Heart left ventricle (tissue), 13 donors: Measurements from ENCODE around the gene TIMM8A.

Experiments
- POLR2A ChIP-seq, 2 donors: fragments of 450-650 bp; IDR thresholded peaks; one replicate each; pipeline ENCODE4 v1.6.1; 2017; ENCODE audit warnings: antibody characterized with exemption in 2 of 2, mild to moderate bottlenecking in 2 of 2, moderate library complexity in 2 of 2
- TF ChIP-seq, protein P1 (sequence below), 12 donors: fragments of 200-600 bp; sonication (generic) in 4 of 12; IDR thresholded peaks; one replicate each; pipeline versions ENCODE4 v1.5.0 to v1.8.0; 2018 to 2022; ENCODE audit warnings: antibody characterized with exemption in 12 of 12, mild to moderate bottlenecking in 5 of 12
- donor health status: ischemic (EF 13 %, LVEDD 7.1; RV severe dilation, severe dysfunction).
- donor health status: DM: no; HTN: yes; CAD: no.
- donor health status: DM: no; HTN: no; CAD: no.
- donor health status: ischemic (EF 25% LVEDD 6.9; RV normal size, moderate dysfunction).
- donor health status: ischemic (EF 25% LVEDD 5.7; RV mildly dilated, moderate dysfunction).
- donor health status: ischemic (EF 35%, LVEDD 5.7; RV mildly dilated, moderate dysfunction).
- donor health status: nonischemic (EF 11% LVEDD 7.7; RV severe dilation, severe dysfunction).
- donor health status: DM: yes; HTN: yes; CAD: no.
- donor health status: PGD.
- donor health status: ischemic (EF 29% LVEDD 5.4; RV normal size, mild dysfunction).
- donor health status: nonischemic (EF 23%, LVEDD 6.1; RV moderate dilation, normal function).

DNA sequence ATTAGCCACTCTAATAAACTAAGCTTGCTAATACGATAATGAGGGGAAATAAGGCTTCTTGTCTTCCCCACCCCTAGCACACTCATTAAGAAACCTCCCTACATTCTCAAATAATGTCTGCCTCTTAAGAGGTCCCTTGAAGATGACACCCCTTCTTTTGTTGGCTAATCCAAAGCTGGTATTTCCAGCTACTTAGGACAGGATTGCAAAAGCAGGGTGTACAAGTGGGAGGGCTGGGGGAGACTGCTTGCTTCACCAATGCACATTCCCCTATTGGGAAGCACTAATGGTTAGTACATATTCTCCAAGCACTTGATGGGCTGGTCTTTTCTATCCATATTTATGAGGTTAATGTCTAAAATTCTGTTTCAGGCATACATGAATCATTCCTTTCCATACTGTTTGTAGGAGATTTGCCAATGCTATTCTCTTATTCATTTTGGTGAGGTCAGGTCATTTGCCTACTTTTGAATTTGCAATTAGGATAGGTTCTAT lies 16.8 kb upstream of the TIMM8A start:
- no peak for TF ChIP-seq POLR2A (IDR thresholded peaks at IDR 0.05)
- TF ChIP-seq, protein P1, sequence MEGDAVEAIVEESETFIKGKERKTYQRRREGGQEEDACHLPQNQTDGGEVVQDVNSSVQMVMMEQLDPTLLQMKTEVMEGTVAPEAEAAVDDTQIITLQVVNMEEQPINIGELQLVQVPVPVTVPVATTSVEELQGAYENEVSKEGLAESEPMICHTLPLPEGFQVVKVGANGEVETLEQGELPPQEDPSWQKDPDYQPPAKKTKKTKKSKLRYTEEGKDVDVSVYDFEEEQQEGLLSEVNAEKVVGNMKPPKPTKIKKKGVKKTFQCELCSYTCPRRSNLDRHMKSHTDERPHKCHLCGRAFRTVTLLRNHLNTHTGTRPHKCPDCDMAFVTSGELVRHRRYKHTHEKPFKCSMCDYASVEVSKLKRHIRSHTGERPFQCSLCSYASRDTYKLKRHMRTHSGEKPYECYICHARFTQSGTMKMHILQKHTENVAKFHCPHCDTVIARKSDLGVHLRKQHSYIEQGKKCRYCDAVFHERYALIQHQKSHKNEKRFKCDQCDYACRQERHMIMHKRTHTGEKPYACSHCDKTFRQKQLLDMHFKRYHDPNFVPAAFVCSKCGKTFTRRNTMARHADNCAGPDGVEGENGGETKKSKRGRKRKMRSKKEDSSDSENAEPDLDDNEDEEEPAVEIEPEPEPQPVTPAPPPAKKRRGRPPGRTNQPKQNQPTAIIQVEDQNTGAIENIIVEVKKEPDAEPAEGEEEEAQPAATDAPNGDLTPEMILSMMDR (IDR thresholded peaks at IDR 0.05) = no peak
